Endodermal cell (in vitro differentiated cells): ENCODE results near the gene UBE2G2. TPM values are rescaled to one million over a fixed set of nuclear protein-coding genes. Genes with fewer than 3 reads are reported as not detected.

Experiments used
- DNase-seq: peaks from one replicate; pipeline ENCODE4 v3.0.0-alpha.2; 2017
- H3K27ac ChIP-seq: 2 replicates; pipeline ENCODE4 v1.5.1; 2013; ENCODE audit warnings: mild to moderate bottlenecking, low read depth, low read length, moderate library complexity
- H3K27me3 ChIP-seq: 2 replicates; pipeline ENCODE4 v1.6.1; 2013; ENCODE audit warnings: mild to moderate bottlenecking, low read length, moderate library complexity; ENCODE audit not compliant: insufficient read depth, control insufficient read depth, poor library complexity, severe bottlenecking
- H3K36me3 ChIP-seq: 2 replicates; pipeline ENCODE4 v1.7.0; 2013; ENCODE audit warnings: mild to moderate bottlenecking, low read length, moderate library complexity; ENCODE audit not compliant: control insufficient read depth, insufficient read depth
- H3K4me1 ChIP-seq: one replicate; pipeline ENCODE4 v1.7.0; 2013; ENCODE audit warnings: low read length; ENCODE audit not compliant: control insufficient read depth, insufficient read depth
- H3K4me3 ChIP-seq: 2 replicates; pipeline ENCODE4 v1.5.1; 2013; ENCODE audit warnings: mild to moderate bottlenecking, low read length, moderate library complexity
- H3K9ac ChIP-seq: 2 replicates; pipeline ENCODE4 v1.6.1; 2013; ENCODE audit warnings: mild to moderate bottlenecking, low read length, moderate library complexity; ENCODE audit not compliant: poor library complexity, severe bottlenecking; ENCODE audit errors: extremely low read depth
- H3K9me3 ChIP-seq: 2 replicates; pipeline ENCODE4 v1.6.1; 2013; ENCODE audit warnings: mild to moderate bottlenecking, low read length, moderate library complexity; ENCODE audit not compliant: control insufficient read depth
- H3K27ac Mint-ChIP-seq: 2 replicates; pipeline ENCODE4 v1.8.0; 2020; ENCODE audit warnings: mixed read lengths
- H3K27me3 Mint-ChIP-seq: 2 replicates; pipeline ENCODE4 v1.8.0; 2021; ENCODE audit warnings: mild to moderate bottlenecking, mixed read lengths; ENCODE audit not compliant: insufficient read depth
- H3K36me3 Mint-ChIP-seq: 2 replicates; pipeline ENCODE4 v1.8.0; 2020; ENCODE audit warnings: low read depth, mixed read lengths
- H3K4me1 Mint-ChIP-seq: 2 replicates; pipeline ENCODE4 v1.8.0; 2020; ENCODE audit warnings: mixed read lengths
- H3K4me3 Mint-ChIP-seq: 2 replicates; pipeline ENCODE4 v1.8.0; 2020; ENCODE audit warnings: mild to moderate bottlenecking, moderate library complexity, mixed read lengths
- H3K9me3 Mint-ChIP-seq: 2 replicates; pipeline ENCODE4 v1.8.0; 2020; ENCODE audit warnings: mild to moderate bottlenecking, mixed read lengths
- WGBS, 2 experiments: methylation state at CpG; one replicate each; pipeline versions ENCODE4 v1.1.5 to v1.1.7; 2013; ENCODE audit warnings: missing lambda C conversion rate in 2 of 2, mixed read lengths in 1 of 2; ENCODE audit not compliant: insufficient coverage in 1 of 2, insufficient read length in 1 of 2; 5-methylcytosine and 5-hydroxymethylcytosine counted together
- total RNA-seq, 2 donors: library from RNA; stranded (reverse); fragmentation: NEBNext Ultra II Directional in 1 of 2; extraction: Animal tissue kit (Norgen Biotek cat#: 25700) in 1 of 2; gene quantifications; 2 replicates in 1 of 2; 3 replicates in 1 of 2; pipeline ENCODE4 v1.2.1, GENCODE V29; 2021
- TF ChIP-seq, protein P1 (sequence below): fragments of 200-600 bp; sonication (generic); conservative IDR thresholded peaks from 2 replicates; pipeline ENCODE4 v1.5.0; 2021; ENCODE audit warnings: antibody characterized with exemption, mild to moderate bottlenecking

UBE2G2 gene
- total RNA-seq, 2 donors from 2014 or later, result 84.0 to 84.8 TPM

DNA sequence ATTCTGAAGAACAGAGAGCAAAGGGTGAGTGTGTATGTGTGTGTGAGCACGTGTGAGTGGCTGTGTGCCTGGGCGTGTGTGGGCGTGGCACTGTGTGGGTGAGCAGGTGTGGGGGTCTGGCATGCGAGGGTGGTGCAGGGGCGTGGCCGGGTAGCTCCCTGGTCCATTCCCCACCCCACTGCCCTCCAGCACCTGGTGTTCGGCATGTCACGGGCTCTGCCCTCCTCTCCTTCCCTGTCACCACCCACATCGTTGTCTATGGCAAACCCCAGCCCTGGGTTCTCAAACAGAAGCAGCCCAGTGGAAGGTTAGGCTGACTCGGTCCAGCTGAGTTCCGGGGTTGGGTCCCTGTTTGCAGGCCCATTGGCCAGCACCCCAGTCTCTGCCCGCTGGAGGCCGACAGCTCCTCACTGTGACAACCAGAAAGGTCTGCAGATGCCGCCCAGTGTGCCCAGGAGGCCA lies 39.8 kb downstream of the UBE2G2 start:
- Mint-ChIP-seq H3K36me3 (no peaks in the 10 kb centered on the region), H3K9me3 (no peaks in the 10 kb centered on the region), H3K4me3 (no peak overlapping the region), H3K4me1 (peaks cover 13% of the 10 kb centered on the region), H3K27ac (no peak overlapping the region), H3K27me3 (peaks cover 1% of the 10 kb centered on the region)
- WGBS, 2 experiments, result 89 to 96% methylated on average over 14 of the region's 14 CpGs
- Histone ChIP-seq H3K27me3 (no peaks in the 10 kb centered on the region), H3K9ac (no peak overlapping the region), H3K4me3 (no peak overlapping the region), H3K27ac (no peak overlapping the region), H3K4me1 (no peaks in the 10 kb centered on the region), H3K9me3 (no peaks in the 10 kb centered on the region), H3K36me3 (no peaks in the 10 kb centered on the region)
- no peak for DNase-seq
- TF ChIP-seq, protein P1, sequence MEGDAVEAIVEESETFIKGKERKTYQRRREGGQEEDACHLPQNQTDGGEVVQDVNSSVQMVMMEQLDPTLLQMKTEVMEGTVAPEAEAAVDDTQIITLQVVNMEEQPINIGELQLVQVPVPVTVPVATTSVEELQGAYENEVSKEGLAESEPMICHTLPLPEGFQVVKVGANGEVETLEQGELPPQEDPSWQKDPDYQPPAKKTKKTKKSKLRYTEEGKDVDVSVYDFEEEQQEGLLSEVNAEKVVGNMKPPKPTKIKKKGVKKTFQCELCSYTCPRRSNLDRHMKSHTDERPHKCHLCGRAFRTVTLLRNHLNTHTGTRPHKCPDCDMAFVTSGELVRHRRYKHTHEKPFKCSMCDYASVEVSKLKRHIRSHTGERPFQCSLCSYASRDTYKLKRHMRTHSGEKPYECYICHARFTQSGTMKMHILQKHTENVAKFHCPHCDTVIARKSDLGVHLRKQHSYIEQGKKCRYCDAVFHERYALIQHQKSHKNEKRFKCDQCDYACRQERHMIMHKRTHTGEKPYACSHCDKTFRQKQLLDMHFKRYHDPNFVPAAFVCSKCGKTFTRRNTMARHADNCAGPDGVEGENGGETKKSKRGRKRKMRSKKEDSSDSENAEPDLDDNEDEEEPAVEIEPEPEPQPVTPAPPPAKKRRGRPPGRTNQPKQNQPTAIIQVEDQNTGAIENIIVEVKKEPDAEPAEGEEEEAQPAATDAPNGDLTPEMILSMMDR, result no peak

DNA sequence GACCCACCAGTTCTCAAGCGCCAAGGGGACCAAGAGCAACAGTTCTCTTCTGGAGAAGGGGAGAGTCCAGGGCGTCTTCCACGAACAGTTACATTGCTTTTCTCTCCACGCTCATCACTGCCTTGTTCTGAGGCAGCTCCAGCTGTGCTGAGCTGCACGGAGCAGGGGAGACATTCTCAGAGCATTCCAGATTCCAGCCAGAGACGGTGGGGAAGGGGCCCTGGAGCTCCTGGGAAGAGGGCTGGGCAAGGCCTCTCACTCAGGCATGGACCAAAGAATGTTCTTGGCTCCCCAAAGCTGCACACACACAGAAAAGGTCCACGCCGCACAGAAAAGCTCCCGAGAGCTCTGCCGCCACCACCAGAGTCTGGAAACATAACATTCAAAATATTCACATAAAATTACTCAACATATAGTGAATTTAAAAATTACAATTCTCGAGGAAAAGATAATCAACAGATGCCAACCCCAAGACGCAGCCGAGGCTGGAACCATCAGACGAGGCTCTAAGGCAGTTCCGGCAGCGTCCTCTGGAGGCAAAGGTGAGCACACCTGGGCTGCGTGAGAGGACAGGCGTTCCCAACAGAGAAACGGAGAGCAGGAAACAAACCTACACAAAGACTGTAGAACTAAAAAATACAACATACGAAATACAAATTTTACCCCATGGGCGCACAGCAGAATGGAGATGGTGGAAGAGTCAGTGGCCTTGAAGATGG lies 40.5 kb downstream of the UBE2G2 start:
- no peaks in the 10 kb centered on the region for H3K9me3 Mint-ChIP-seq
- Histone ChIP-seq H3K36me3 (no peaks in the 10 kb centered on the region), H3K27ac (no peak overlapping the region), H3K9me3 (no peaks in the 10 kb centered on the region), H3K4me1 (no peaks in the 10 kb centered on the region), H3K4me3 (no peak overlapping the region), H3K9ac (no peak overlapping the region), H3K27me3 (no peaks in the 10 kb centered on the region)
- H3K27me3 Mint-ChIP-seq, result peaks cover 1% of the 10 kb centered on the region
- 70 to 76% methylated on average over 8 to 21 of the region's 21 CpGs for WGBS, 2 experiments
- peak; percentile 87 for DNase-seq
- no peaks in the 10 kb centered on the region for H3K36me3 Mint-ChIP-seq
- peaks cover 13% of the 10 kb centered on the region for H3K4me1 Mint-ChIP-seq
- no peak overlapping the region for H3K27ac Mint-ChIP-seq
- no peak overlapping the region for H3K4me3 Mint-ChIP-seq
- TF ChIP-seq, protein P1, result peak; percentile 87

DNA sequence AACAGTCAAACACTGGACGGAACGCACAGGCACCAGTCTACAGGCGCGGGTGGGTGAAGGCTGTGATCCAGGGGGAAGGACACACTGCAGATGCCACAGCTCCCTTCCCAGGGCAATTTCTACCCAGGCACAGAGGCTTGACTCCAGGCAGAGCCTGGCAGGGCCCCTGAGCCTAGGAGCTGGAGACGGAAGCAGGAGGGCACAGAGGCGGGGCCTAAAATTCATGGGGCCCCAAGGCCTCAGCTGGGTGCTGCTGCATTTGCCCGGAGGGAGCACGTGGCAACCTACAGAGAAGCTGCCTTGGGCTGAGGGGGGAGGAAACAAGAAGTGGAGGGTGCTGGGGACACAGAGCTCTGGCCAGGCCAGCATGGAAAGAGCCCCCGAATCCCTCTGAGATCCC lies 41.2 kb downstream of the UBE2G2 start:
- H3K4me1 ChIP-seq, result no peaks in the 10 kb centered on the region
- H3K36me3 Mint-ChIP-seq, result no peaks in the 10 kb centered on the region
- no peak overlapping the region for H3K27ac ChIP-seq
- no peak overlapping the region for H3K27ac Mint-ChIP-seq
- no peak overlapping the region for H3K4me3 ChIP-seq
- no peaks in the 10 kb centered on the region for H3K36me3 ChIP-seq
- no peak overlapping the region for H3K9ac ChIP-seq
- no peak overlapping the region for H3K4me3 Mint-ChIP-seq
- peak; percentile 37 for DNase-seq
- H3K9me3 ChIP-seq, result no peaks in the 10 kb centered on the region
- WGBS, 2 experiments, result 90 to 100% methylated on average over 4 to 9 of the region's 9 CpGs
- H3K27me3 Mint-ChIP-seq, result peaks cover 1% of the 10 kb centered on the region
- H3K27me3 ChIP-seq, result no peaks in the 10 kb centered on the region
- TF ChIP-seq, protein P1, result no peak
- peaks cover 7% of the 10 kb centered on the region for H3K4me1 Mint-ChIP-seq
- H3K9me3 Mint-ChIP-seq, result no peaks in the 10 kb centered on the region
